ENCODE measurements around the gene ANXA11. TPM values are rescaled to one million over a fixed set of nuclear protein-coding genes. Genes with fewer than 3 reads are reported as not detected.

The ANXA11 gene
- total RNA-seq, 1 donor from 2014 or later: 122 TPM

DNA sequence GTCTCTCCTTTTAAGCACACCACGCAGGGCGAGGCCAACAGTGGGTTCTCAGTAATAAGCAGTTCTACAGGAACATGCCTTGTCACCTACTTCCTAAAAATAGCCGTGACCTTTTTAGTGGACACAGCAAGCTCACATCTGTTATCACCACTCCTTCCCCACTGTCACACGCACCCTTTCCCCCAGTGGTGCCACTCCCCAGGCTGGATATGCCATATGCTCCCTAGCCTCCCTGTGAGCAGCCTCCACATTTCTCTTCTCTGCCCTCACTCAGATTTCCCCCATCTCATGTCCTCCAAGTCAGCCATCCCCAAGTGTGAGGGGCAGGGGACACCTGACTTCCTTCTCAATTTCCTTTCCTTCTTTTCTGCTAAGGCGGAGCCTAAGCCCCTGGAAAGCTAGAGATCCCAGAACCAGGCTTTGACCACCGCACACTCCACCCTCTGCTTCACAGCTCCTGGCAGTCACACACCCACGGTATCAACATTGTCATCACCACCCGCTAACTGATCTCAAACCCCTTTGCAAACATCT, 3.7 kb downstream of the ANXA11 start:
- peak overlapping the region; percentile 29 for H3K4me3 Mint-ChIP-seq (ENCODE audit: unreplicated experiment)

DNA sequence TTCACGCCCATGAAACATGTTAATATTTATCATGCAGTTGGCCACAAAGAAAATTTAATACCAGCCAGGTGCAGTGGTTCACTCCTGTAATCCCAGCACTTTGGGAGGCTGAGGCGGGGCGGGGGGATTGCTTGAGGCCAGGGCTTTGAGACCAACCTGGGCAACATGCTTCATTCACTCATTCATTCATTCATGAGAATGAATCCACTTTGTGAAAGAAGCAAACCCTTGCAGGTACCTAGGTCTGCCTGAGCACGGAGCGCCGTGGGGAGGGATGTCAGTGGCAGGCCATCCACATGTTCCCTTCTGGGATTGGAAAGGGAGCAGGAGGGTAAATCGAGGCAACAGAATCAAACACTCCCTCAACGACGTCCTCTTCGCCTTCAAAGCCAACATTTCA, 4.7 kb downstream of the ANXA11 start:
- no peaks in the 10 kb centered on the region for H3K27me3 Mint-ChIP-seq (ENCODE audit: low read depth, unreplicated experiment)
- no peak overlapping the region for H3K4me3 ChIP-seq (ENCODE audit: insufficient read depth, low read depth, low read length)
- DNase-seq (ENCODE audit: low read depth) (no peak), FAIRE-seq (no peak)
- H3K4me2 ChIP-seq (ENCODE audit: low read length): no peak overlapping the region
- peaks cover 5% of the 10 kb centered on the region for H3K36me3 Mint-ChIP-seq (ENCODE audit: low read depth, unreplicated experiment)
- H3K4me3 Mint-ChIP-seq (ENCODE audit: unreplicated experiment): no peak overlapping the region
- H3K4me1 Mint-ChIP-seq (ENCODE audit: low read depth, unreplicated experiment): peaks cover 48% of the 10 kb centered on the region
- no peak overlapping the region for H2AFZ ChIP-seq (ENCODE audit: low read depth, low read length)
- peaks cover 40% of the 10 kb centered on the region for H3K4me1 ChIP-seq (ENCODE audit: insufficient read depth, low read length)
- H4K20me1 ChIP-seq (ENCODE audit: insufficient read depth, low read length): peaks cover 86% of the 10 kb centered on the region
- H3K27ac Mint-ChIP-seq (ENCODE audit: unreplicated experiment): peak overlapping the region; percentile 59
- no peaks in the 10 kb centered on the region for H3K9me3 ChIP-seq (ENCODE audit: insufficient read depth, low read depth, low read length)
- no peaks in the 10 kb centered on the region for H3K27me3 ChIP-seq (ENCODE audit: insufficient read depth, low read length)
- TF ChIP-seq, protein P1, sequence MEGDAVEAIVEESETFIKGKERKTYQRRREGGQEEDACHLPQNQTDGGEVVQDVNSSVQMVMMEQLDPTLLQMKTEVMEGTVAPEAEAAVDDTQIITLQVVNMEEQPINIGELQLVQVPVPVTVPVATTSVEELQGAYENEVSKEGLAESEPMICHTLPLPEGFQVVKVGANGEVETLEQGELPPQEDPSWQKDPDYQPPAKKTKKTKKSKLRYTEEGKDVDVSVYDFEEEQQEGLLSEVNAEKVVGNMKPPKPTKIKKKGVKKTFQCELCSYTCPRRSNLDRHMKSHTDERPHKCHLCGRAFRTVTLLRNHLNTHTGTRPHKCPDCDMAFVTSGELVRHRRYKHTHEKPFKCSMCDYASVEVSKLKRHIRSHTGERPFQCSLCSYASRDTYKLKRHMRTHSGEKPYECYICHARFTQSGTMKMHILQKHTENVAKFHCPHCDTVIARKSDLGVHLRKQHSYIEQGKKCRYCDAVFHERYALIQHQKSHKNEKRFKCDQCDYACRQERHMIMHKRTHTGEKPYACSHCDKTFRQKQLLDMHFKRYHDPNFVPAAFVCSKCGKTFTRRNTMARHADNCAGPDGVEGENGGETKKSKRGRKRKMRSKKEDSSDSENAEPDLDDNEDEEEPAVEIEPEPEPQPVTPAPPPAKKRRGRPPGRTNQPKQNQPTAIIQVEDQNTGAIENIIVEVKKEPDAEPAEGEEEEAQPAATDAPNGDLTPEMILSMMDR (IDR thresholded peaks at IDR 0.05; ENCODE audit: insufficient read depth, low read depth, low read length): no peak
- peaks cover 2% of the 10 kb centered on the region for H3K9me3 Mint-ChIP-seq (ENCODE audit: unreplicated experiment)
- H3K9ac ChIP-seq (ENCODE audit: low read length): no peak overlapping the region
- H3K79me2 ChIP-seq (ENCODE audit: insufficient read depth, low read length): peaks cover 99% of the 10 kb centered on the region
- no peaks in the 10 kb centered on the region for H3K36me3 ChIP-seq (ENCODE audit: insufficient read depth, low read length)
- no peak overlapping the region for H3K27ac ChIP-seq (ENCODE audit: low read depth, low read length)

More for the DNA sequence above, 3.7 kb downstream of the ANXA11 start:
- H3K36me3 ChIP-seq (ENCODE audit: insufficient read depth, low read length): no peaks in the 10 kb centered on the region
- H3K27me3 Mint-ChIP-seq (ENCODE audit: low read depth, unreplicated experiment): no peaks in the 10 kb centered on the region
- H3K36me3 Mint-ChIP-seq (ENCODE audit: low read depth, unreplicated experiment): peaks cover 5% of the 10 kb centered on the region
- FAIRE-seq (no peak), DNase-seq (ENCODE audit: low read depth) (no peak)
- H3K4me2 ChIP-seq (ENCODE audit: low read length): peak overlapping the region; percentile 99
- peaks cover 99% of the 10 kb centered on the region for H3K79me2 ChIP-seq (ENCODE audit: insufficient read depth, low read length)
- H3K4me1 ChIP-seq (ENCODE audit: insufficient read depth, low read length): peaks cover 38% of the 10 kb centered on the region
- H3K27ac Mint-ChIP-seq (ENCODE audit: unreplicated experiment): peak overlapping the region; percentile 70
- H2AFZ ChIP-seq (ENCODE audit: low read depth, low read length): no peak overlapping the region
- H3K27ac ChIP-seq (ENCODE audit: low read depth, low read length): no peak overlapping the region
- no peaks in the 10 kb centered on the region for H3K27me3 ChIP-seq (ENCODE audit: insufficient read depth, low read length)
- H3K9me3 ChIP-seq (ENCODE audit: insufficient read depth, low read depth, low read length): no peaks in the 10 kb centered on the region
- no peak overlapping the region for H3K4me3 ChIP-seq (ENCODE audit: insufficient read depth, low read depth, low read length)
- H3K9ac ChIP-seq (ENCODE audit: low read length): no peak overlapping the region
- H3K4me1 Mint-ChIP-seq (ENCODE audit: low read depth, unreplicated experiment): peaks cover 41% of the 10 kb centered on the region
- peaks cover 76% of the 10 kb centered on the region for H4K20me1 ChIP-seq (ENCODE audit: insufficient read depth, low read length)
- peaks cover 2% of the 10 kb centered on the region for H3K9me3 Mint-ChIP-seq (ENCODE audit: unreplicated experiment)
- TF ChIP-seq, protein P1 (IDR thresholded peaks at IDR 0.05; ENCODE audit: insufficient read depth, low read depth, low read length): no peak

DNA sequence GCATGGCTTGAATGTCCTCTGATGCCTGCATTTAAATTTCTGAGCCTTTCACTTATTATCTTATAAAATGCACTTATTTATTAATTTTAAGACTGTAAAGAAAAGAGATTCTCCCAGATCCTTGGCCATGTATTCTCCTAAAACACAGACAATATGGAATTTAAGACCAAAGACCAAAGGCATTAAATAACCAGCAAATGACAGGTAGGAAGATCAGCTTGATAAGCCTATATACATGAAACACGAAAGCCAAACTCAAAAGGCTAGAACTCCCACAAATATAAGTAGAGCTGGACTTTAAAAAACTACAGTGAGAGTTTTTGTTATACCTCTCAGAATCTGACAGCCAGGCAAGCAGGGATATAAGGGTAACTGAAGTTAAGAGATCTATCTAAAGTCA, 5.1 kb downstream of the ANXA11 start:
- Histone ChIP-seq H3K4me1 (ENCODE audit: insufficient read depth, low read length) (peaks cover 38% of the 10 kb centered on the region), H3K79me2 (ENCODE audit: insufficient read depth, low read length) (peaks cover 99% of the 10 kb centered on the region), H4K20me1 (ENCODE audit: insufficient read depth, low read length) (peaks cover 90% of the 10 kb centered on the region), H2AFZ (ENCODE audit: low read depth, low read length) (no peak overlapping the region), H3K4me2 (ENCODE audit: low read length) (no peak overlapping the region), H3K9ac (ENCODE audit: low read length) (no peak overlapping the region), H3K27ac (ENCODE audit: low read depth, low read length) (peak overlapping the region; percentile 52), H3K4me3 (ENCODE audit: insufficient read depth, low read depth, low read length) (no peak overlapping the region), H3K9me3 (ENCODE audit: insufficient read depth, low read depth, low read length) (no peaks in the 10 kb centered on the region), H3K27me3 (ENCODE audit: insufficient read depth, low read length) (no peaks in the 10 kb centered on the region), H3K36me3 (ENCODE audit: insufficient read depth, low read length) (no peaks in the 10 kb centered on the region)
- Mint-ChIP-seq H3K36me3 (ENCODE audit: low read depth, unreplicated experiment) (peaks cover 5% of the 10 kb centered on the region), H3K4me3 (ENCODE audit: unreplicated experiment) (no peak overlapping the region), H3K27me3 (ENCODE audit: low read depth, unreplicated experiment) (no peaks in the 10 kb centered on the region), H3K27ac (ENCODE audit: unreplicated experiment) (no peak overlapping the region), H3K9me3 (ENCODE audit: unreplicated experiment) (peaks cover 2% of the 10 kb centered on the region), H3K4me1 (ENCODE audit: low read depth, unreplicated experiment) (peaks cover 48% of the 10 kb centered on the region)
- DNase-seq (ENCODE audit: low read depth) (no peak), FAIRE-seq (no peak)
- TF ChIP-seq, protein P1 (IDR thresholded peaks at IDR 0.05; ENCODE audit: insufficient read depth, low read depth, low read length): no peak
- TF ChIP-seq EZH2 (IDR thresholded peaks at IDR 0.05; ENCODE audit: insufficient read depth, low read length): no peak

Measured in astrocyte (in vitro differentiated cells and primary cell).